IgD-negative memory B cell (primary cell): ENCODE data around the gene DYRK3. TPM values are rescaled to one million over a fixed set of nuclear protein-coding genes. Genes with fewer than 3 reads are reported as not detected.

Experiments used
- H3K27ac Mint-ChIP-seq, 3 donors: one replicate each; pipeline ENCODE4 v1.8.0; 2020 to 2022; ENCODE audit warnings: mild to moderate bottlenecking in 3 of 3, mixed read lengths in 3 of 3, moderate library complexity in 1 of 3
- H3K27me3 Mint-ChIP-seq: one replicate; pipeline ENCODE4 v1.8.0; 2021; ENCODE audit warnings: mixed read lengths
- H3K36me3 Mint-ChIP-seq: one replicate; pipeline ENCODE4 v1.8.0; 2020; ENCODE audit warnings: mild to moderate bottlenecking, mixed read lengths
- H3K4me1 Mint-ChIP-seq, 3 donors: one replicate each; pipeline ENCODE4 v1.8.0; 2020 to 2022; ENCODE audit warnings: mixed read lengths in 3 of 3, mild to moderate bottlenecking in 1 of 3
- H3K4me3 Mint-ChIP-seq, 4 donors: one replicate each; pipeline ENCODE4 v1.8.0; 2020 to 2022; ENCODE audit warnings: mild to moderate bottlenecking in 4 of 4, mixed read lengths in 4 of 4, moderate library complexity in 3 of 4
- H3K9me3 Mint-ChIP-seq, 3 donors: one replicate each; pipeline ENCODE4 v1.8.0; 2020 to 2021; ENCODE audit warnings: mixed read lengths in 3 of 3, mild to moderate bottlenecking in 1 of 3
- polyA plus RNA-seq: library from polyadenylated mRNA; unstranded; fragments of 300-500 nt; fragmentation: Illumina TruSeq; gene quantifications from one replicate; pipeline ENCODE4 v1.2.3, GENCODE V29; 2021

The DYRK3 gene
- polyA plus RNA-seq, 1 donor from 2014 or later, result 0.31 TPM

DNA sequence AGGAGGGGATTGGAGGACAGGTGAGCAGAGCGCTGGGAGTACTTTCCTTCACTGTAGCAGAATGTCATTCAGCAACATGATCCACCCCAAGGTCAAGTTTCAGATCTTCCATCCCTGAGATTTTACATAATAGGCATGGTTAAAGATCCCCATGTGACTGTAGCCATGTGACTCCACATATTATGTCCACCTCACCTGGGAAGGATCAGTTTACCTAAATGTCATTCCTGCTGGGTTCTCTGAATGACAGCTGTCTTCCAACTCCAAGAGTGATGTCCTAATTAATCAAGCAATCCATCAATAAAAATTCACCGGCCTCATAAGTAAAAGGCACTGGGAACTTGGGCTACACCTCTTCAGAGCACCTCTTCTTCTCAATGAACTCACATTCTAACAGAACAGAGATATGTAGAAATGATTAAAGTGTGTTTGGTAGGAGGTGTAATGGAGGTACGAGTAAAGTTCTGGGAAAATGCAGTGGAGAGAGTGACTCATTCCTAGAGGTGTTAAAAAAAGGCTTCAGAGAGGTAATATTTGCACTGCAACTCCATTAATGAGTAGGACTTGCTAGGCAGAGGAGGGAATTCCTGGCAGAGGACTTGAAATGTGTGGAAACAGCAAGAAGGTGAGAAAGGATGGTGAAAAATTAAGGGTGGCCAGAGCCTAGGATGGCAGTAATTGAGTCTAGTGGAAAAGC is 27.2 kb downstream of the DYRK3 start:
- Mint-ChIP-seq H3K4me1 (peaks cover 15 to 28% (median 16%) of the 10 kb centered on the region in 3 donors), H3K9me3 (no peaks in the 10 kb centered on the region), H3K27ac (peak overlapping the region in 1 of 3 donors; percentile 39), H3K36me3 (peaks cover 2% of the 10 kb centered on the region), H3K4me3 (no peak overlapping the region), H3K27me3 (peaks cover 21% of the 10 kb centered on the region)

DNA sequence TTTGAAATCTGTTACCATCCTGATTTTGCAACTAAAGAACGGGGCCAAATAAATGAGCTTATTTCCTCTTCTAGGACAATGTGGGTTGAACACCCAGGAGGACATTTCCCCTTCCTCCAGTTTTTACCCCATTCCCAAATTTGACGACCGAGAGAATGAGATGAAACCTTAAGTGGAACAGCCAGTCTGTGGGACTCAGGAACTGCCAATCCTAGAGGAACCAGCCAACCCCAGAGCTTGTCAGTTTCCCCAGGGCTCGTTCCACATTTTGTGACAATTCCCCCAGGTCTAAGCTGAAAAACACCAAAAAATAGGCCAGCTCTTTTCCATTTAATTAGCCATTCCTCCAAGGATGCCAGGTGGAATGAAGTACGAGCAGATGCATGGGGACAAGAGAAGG is 28.0 kb downstream of the DYRK3 start:
- peaks cover 9 to 28% (median 11%) of the 10 kb centered on the region in 3 donors for H3K4me1 Mint-ChIP-seq
- H3K27ac Mint-ChIP-seq, result no peak overlapping the region
- peaks cover 2% of the 10 kb centered on the region for H3K36me3 Mint-ChIP-seq
- no peaks in the 10 kb centered on the region for H3K9me3 Mint-ChIP-seq
- H3K27me3 Mint-ChIP-seq, result peaks cover 18% of the 10 kb centered on the region
- peak overlapping the region in 2 of 4 donors; percentile 79 to 80 for H3K4me3 Mint-ChIP-seq

DNA sequence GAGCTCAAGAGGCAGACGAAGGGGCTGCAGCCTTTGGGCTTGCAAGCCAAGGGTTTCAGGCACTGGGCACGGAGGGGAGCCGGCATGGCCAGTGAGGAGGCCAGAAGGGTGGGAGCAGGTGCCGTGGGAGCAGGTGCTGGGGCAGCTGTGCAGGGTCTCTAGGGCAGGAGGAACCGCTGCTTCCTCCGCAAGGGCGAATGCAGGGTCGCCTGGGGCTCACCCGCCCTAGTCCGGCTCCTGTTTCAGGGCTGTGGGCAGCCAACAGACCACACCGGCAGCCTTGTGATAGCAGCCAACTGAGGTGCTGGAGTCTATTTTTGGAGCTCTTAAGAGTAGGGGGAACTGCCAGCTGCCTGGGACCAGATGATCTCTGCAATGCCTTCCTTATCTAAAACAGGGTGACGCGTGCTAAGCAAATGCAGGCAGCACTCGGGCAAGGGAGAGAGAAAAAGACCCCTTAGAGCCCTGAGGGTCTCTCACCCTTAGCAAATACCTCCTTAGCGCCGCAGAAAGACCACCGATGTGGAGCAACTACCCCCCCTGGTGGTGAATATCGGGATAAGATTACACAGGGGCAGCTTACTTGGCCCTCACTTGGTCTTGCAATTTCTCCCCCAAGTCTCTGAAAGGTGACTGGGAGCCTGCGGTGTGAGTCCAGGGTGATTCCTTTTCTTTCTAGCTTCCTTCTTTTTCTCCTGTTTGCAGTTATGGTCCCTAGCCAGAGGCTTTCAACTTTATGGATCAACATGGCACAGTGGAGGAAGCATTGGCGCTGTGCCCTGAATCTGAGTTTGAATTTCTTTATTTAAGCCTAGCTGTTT is 28.7 kb downstream of the DYRK3 start:
- no peak overlapping the region for H3K27ac Mint-ChIP-seq
- peaks cover 6 to 24% (median 9%) of the 10 kb centered on the region in 3 donors for H3K4me1 Mint-ChIP-seq
- peaks cover 17% of the 10 kb centered on the region for H3K27me3 Mint-ChIP-seq
- no peaks in the 10 kb centered on the region for H3K9me3 Mint-ChIP-seq
- peak overlapping the region in 3 of 4 donors; percentile 59 to 80 (median 79) for H3K4me3 Mint-ChIP-seq
- H3K36me3 Mint-ChIP-seq, result peaks cover 2% of the 10 kb centered on the region

DNA sequence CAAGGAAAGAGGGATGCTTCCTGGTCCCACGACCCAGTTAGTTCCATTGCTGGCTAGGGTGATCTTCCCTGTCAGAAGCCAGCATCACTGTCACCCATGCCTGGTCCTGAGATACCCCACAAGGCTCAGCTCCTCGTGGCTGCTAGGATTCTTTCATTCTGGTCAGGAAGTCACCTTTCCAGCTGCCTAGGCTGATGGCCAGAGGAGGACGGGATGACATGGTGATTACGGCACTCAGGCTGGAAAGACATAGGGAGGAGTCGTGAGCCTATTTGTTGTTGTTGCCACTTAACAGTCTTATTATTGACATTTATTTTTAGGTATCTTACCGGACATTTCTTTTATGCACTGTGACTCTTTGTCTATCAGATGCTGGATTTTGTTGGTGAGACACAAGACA is 29.4 kb downstream of the DYRK3 start:
- Mint-ChIP-seq H3K27me3 (peaks cover 15% of the 10 kb centered on the region), H3K4me3 (no peak overlapping the region), H3K27ac (no peak overlapping the region), H3K9me3 (no peaks in the 10 kb centered on the region), H3K4me1 (peaks cover 6 to 24% (median 9%) of the 10 kb centered on the region in 3 donors), H3K36me3 (peaks cover 2% of the 10 kb centered on the region)

DNA sequence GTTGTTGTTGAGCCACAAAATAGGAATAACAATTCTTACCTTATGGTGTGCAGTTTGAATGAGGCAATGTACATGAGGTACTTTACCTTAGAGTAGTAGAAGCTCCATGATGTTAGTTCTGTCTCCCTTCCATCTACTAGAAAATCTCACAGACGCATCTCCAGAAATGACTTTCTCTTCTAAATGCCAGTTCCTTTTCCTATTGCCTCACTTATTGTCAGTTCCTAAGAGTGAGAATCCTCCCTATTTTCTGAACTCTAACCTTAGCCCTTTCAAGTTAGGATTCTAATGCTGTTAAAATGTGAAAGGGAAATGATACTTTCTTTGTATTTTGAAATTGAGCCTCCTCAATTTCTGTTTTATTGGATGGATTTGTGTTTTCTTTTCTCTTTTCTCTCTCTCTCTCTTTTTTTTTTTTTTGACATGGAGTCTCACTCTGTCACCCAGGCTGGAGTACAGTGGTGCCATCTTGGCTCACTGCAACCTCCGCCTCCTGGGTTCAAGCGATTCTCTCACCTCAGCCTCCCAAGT is 30.8 kb downstream of the DYRK3 start:
- peaks cover 6 to 24% (median 9%) of the 10 kb centered on the region in 3 donors for H3K4me1 Mint-ChIP-seq
- H3K36me3 Mint-ChIP-seq, result no peaks in the 10 kb centered on the region
- H3K27ac Mint-ChIP-seq, result no peak overlapping the region
- H3K27me3 Mint-ChIP-seq, result peaks cover 15% of the 10 kb centered on the region
- no peaks in the 10 kb centered on the region for H3K9me3 Mint-ChIP-seq
- H3K4me3 Mint-ChIP-seq, result no peak overlapping the region

DNA sequence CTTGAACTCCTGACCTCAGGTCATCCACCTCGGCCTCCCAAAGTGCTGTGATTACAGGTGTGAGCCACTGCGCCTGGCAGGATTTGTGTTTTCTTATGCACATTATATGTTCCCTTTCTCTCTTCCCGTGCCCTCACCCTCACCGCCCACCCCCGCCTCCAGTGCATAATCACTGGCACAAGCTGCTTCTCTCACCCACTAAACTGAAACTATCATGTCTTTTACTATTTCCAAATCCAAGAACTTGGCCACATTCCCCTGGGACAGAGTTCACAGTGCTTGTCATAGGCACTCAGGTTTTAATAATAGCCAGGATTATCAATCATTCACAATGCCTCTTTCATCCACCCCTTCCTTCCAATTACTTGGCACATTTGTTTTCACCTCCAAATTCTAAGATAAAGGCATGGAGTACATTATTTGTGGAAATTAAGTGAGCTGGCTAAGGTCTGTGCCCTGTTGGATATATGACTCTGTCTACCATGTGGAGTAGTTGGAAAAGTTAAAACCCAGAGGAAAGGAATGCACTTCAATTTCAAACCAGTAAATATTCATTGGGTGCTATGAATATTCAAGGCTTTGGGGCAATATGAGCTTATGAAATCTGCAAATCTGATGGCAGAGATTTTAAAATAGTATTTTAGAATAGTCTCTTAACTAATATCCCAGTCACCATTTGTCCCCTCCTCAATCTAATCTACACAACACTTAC is 31.8 kb downstream of the DYRK3 start:
- H3K27me3 Mint-ChIP-seq, result peaks cover 13% of the 10 kb centered on the region

DNA sequence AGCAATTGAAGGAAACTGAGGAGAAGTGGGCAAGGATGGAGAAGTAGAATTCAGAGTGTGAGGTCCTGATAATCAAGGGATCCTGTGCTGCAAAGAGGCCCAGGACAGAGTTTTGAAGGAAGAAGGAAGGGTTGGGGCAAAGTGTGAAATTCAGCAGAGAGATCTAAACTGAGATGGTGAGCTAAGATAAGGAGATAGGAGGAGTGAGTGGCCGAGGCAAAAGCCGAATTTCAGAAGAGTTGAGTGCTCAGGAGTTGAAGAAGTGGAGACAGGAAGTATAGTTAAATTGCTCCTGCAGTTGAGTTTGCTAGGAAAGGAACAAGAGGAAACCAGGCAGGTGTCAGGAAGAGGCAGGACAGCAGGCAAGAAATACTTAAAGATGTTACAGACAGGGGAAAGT is 33.0 kb downstream of the DYRK3 start:
- Mint-ChIP-seq H3K9me3 (no peaks in the 10 kb centered on the region), H3K27me3 (peaks cover 9% of the 10 kb centered on the region), H3K4me3 (no peak overlapping the region), H3K4me1 (peaks cover 6 to 15% (median 7%) of the 10 kb centered on the region in 3 donors), H3K27ac (no peak overlapping the region), H3K36me3 (no peaks in the 10 kb centered on the region)

More for the DNA sequence above, 31.8 kb downstream of the DYRK3 start:
- no peak overlapping the region for H3K4me3 Mint-ChIP-seq
- H3K36me3 Mint-ChIP-seq, result no peaks in the 10 kb centered on the region
- H3K9me3 Mint-ChIP-seq, result no peaks in the 10 kb centered on the region
- H3K4me1 Mint-ChIP-seq, result peaks cover 6 to 24% (median 9%) of the 10 kb centered on the region in 3 donors
- peak overlapping the region in 1 of 3 donors; percentile 36 for H3K27ac Mint-ChIP-seq

DNA sequence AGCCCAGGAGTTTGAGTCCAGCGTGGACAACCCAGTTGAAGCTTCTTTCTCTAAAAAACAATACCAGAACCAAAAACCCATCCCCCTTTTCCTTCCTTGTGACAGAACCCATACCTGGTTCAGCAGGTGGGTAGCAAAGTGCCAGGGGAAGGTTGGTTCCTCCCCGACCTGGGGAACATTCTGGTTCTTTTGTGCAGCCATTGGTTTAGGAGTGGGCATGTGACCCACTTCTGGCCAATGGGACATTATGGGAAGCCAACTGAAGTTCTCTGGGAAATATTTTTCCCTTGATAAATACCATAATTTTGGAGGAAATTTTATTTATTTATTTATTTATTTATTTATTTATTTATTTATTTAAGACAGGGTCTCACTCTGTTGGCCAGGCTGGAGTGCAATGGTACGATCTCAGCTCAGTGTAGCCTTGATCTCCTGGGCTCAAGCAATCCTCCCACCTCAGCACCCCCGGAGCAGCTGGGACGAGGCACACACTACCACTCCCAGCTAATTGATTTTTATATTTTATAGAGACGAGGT is 33.6 kb downstream of the DYRK3 start:
- no peaks in the 10 kb centered on the region for H3K9me3 Mint-ChIP-seq
- H3K27ac Mint-ChIP-seq, result no peak overlapping the region
- no peak overlapping the region for H3K4me3 Mint-ChIP-seq
- peaks cover 5% of the 10 kb centered on the region for H3K27me3 Mint-ChIP-seq
- no peaks in the 10 kb centered on the region for H3K36me3 Mint-ChIP-seq
- peaks cover 2 to 11% (median 4%) of the 10 kb centered on the region in 3 donors for H3K4me1 Mint-ChIP-seq

DNA sequence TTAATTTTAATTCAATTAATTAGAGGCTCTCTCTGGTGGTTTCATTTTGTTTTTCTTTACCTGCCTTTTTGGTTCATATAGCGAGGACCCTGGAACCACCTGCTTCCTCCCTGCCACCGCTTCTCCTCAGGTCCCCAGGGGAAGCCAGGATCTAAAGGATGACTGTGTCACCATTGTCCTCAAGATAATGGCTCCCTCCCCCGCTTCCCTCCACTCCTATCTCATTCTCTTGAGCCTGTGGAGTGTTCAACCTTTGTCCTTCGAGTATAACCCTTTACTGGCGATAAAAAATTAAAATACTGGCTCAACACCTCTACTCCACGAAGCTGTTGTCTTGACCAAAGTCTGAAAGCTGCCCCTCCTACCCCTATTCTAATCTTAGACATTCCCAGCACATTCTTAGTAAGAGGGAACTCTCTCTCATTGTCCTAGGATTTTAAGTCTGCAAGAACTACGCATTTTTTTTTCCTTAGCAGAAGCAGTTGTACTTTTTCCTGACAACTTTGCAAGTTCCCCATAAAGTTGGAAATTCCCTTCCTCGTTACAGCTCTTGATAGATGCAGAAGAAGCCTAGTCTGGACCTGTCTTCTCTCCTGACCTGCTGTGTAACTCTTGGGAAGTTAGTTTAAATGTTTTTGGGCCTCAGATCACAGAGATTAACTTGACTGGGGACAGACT is 36.8 kb downstream of the DYRK3 start:
- Mint-ChIP-seq H3K27ac (no peak overlapping the region), H3K4me3 (no peak overlapping the region), H3K9me3 (no peaks in the 10 kb centered on the region), H3K4me1 (peaks cover 5 to 6% (median 5%) of the 10 kb centered on the region in 3 donors), H3K36me3 (no peaks in the 10 kb centered on the region), H3K27me3 (peaks cover 6% of the 10 kb centered on the region)

DNA sequence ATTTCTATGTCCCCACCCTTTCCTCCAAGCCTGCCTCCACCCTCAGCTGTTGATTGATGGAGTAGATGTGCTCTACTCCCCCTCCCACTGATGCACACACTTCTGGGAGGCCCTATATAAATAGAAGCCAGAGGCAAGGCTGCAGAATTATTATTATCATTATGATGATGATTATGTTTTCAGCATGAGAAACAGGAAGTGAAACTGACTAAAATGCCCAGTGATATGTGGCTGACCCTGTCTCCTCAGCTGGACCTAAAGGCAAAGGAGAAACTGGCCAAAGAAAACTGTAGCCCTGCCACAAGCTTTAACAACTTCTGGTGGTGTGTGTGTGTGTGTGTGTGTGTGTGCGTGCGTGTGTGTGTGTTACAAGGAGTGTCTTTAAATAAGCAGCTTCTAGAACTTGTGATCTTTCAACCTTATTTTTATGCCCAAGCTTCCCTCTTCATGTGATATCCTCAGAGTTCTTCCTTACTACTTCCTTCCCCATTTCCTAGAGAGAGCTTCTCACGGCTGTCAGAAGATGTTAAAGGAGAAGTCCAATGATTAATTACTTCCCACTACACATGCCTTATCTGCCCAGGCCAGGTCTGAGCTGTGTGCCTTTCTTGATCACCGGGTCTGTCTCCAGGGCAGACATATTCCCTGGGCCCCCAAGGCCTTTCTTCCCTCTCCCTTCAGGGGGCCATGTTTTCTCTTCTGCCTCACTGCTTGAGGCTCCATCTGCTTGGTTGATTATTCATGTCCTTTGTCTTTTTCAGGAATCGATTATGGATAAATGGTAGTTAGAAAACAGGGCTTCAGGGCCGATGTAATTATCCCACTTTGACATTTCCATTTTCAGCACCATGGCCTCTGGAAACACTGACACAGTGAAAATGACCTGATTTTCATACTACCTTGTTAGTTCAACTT is 37.8 kb downstream of the DYRK3 start:
- H3K4me1 Mint-ChIP-seq, result peaks cover 5 to 6% (median 5%) of the 10 kb centered on the region in 3 donors
- H3K4me3 Mint-ChIP-seq, result no peak overlapping the region
- no peak overlapping the region for H3K27ac Mint-ChIP-seq
- H3K9me3 Mint-ChIP-seq, result no peaks in the 10 kb centered on the region
- H3K36me3 Mint-ChIP-seq, result no peaks in the 10 kb centered on the region
- peaks cover 2% of the 10 kb centered on the region for H3K27me3 Mint-ChIP-seq

DNA sequence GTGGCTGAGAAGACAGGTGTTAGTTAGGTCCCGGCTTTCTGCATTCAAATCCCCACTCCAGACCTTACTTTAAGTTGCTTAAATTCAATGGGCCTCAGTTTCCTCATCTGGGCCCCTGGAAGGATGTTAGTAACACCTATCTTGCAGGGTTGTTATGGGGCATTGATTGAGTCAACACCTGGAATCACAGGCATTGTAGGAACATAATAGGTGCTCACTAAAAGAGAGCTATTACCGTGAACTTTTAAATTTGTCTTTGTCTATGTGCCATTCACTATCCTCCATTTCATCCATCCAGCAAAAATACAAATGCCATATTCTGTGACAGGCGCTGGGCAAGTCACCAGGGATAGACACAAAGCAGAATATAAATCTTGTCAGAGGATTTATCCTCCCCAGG is 38.9 kb downstream of the DYRK3 start:
- H3K4me3 Mint-ChIP-seq, result no peak overlapping the region
- H3K27me3 Mint-ChIP-seq, result peaks cover 1% of the 10 kb centered on the region
- H3K4me1 Mint-ChIP-seq, result peaks cover 11 to 15% (median 12%) of the 10 kb centered on the region in 3 donors
- H3K27ac Mint-ChIP-seq, result no peak overlapping the region
- H3K36me3 Mint-ChIP-seq, result no peaks in the 10 kb centered on the region
- no peaks in the 10 kb centered on the region for H3K9me3 Mint-ChIP-seq

DNA sequence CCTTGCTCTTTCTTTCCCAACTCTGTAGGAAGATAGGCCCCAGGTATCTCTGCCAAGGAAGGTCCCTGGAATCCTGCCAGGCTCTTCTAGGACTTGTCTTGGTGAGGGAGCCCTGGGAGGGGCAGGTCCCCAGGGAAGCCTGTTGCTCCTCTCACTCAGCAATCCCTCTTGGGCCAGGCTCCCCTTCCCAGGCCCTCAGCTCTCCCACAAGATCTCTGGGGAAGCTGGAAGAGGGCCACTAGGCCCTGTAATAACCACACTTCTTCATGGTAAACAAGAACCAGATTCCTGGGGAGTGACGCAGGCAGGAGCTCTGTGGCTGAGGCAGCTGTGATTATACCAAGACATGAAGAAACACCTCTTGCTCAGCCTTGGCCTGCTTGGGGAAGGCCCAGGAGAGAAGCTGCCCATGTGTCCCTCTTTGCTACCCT is 39.4 kb downstream of the DYRK3 start:
- H3K9me3 Mint-ChIP-seq, result no peaks in the 10 kb centered on the region
- peak overlapping the region in 1 of 4 donors; percentile 30 for H3K4me3 Mint-ChIP-seq
- H3K27me3 Mint-ChIP-seq, result peaks cover 2% of the 10 kb centered on the region
- H3K36me3 Mint-ChIP-seq, result no peaks in the 10 kb centered on the region
- no peak overlapping the region for H3K27ac Mint-ChIP-seq
- H3K4me1 Mint-ChIP-seq, result peaks cover 13 to 18% (median 14%) of the 10 kb centered on the region in 3 donors

DNA sequence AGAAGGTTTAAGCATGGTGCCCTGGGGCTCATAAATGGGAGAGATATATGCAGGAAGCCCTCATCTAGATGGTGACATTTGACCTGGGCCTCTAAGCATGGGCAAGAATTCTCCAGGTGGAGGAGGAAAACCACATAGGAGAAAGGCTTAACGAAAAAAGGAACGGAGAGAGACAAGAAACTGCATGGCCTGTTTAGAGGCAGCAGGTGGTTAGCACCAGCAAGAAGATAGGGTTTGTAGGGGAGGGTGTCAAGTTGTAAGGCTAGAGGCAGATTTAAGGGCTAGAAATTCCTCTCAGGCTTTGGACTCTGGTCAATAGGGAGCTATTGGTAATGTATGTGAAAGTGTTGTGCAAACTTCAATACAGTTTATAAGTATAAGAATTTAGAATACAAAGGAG is 41.2 kb downstream of the DYRK3 start:
- Mint-ChIP-seq H3K27ac (no peak overlapping the region), H3K4me1 (peaks cover 23 to 35% (median 24%) of the 10 kb centered on the region in 3 donors), H3K27me3 (peaks cover 3% of the 10 kb centered on the region), H3K4me3 (peak overlapping the region in 1 of 4 donors; percentile 35), H3K36me3 (no peaks in the 10 kb centered on the region), H3K9me3 (no peaks in the 10 kb centered on the region)
